Endothelial cell of umbilical vein (primary cell): ENCODE data around the gene PLEKHH1. TPM values are rescaled to one million over a fixed set of nuclear protein-coding genes. Genes with fewer than 3 reads are reported as not detected.
"Not testable (repeated sequence)": the region's sequence is repeated elsewhere in the genome, so short reads cannot be mapped to it uniquely, and the experiment has no call there.

ENCODE experiments used
- BruUV-seq: library from RNA; stranded (reverse); fragments of 400-500 nt; replicated peaks from 2 replicates; lab custom pipeline; 2021; lab: Mats Ljungman, UMichigan
- CTCF ChIA-PET: fragments of 300-600, 350-600 bp; sonication (Branson Sonifier 250); formaldehyde crosslinking; loops from one replicate; lab custom pipeline; 2021; ENCODE audit warnings: antibody characterized with exemption, inconsistent platforms; lab: Charles Lee
- POLR2A ChIA-PET: fragments of 300-600, 350-600 bp; sonication (Branson Sonifier 250); formaldehyde crosslinking; loops from one replicate; lab custom pipeline; 2021; ENCODE audit warnings: antibody characterized with exemption, inconsistent platforms; lab: Charles Lee
- DNase-seq: peaks from one replicate; pipeline ENCODE4 v3.0.0-alpha.2; 2011; ENCODE audit warnings: low read depth, low spot score
- FAIRE-seq: peaks from 2 replicates; lab custom pipeline; 2011; peaks lifted over from hg19 to GRCh38; lab: Jason Lieb, UNC
- H2AFZ ChIP-seq: 2 replicates; pipeline ENCODE4 v1.6.0; 2012; ENCODE audit warnings: low read depth, low read length, control low read depth, inconsistent platforms
- H3K27ac ChIP-seq: 2 replicates; pipeline ENCODE4 v1.5.1; 2011; ENCODE audit warnings: low read depth, mild to moderate bottlenecking, control low read depth, low read length, moderate library complexity; ENCODE audit not compliant: insufficient read depth
- H3K27me3 ChIP-seq, 2 experiments: 2 replicates each; pipeline versions ENCODE4 v1.6.0 to v1.6.1; 2011; ENCODE audit warnings: low read length in 2 of 2, mixed read lengths in 1 of 2; ENCODE audit not compliant: control insufficient read depth in 2 of 2, insufficient read depth in 2 of 2
- H3K36me3 ChIP-seq, 2 experiments: 2 replicates in 1 of 2; 3 replicates in 1 of 2; pipeline ENCODE4 v1.5.1; 2011; ENCODE audit warnings: low read length in 2 of 2, mild to moderate bottlenecking in 1 of 2, moderate library complexity in 1 of 2; ENCODE audit not compliant: control insufficient read depth in 2 of 2, insufficient read depth in 2 of 2; ENCODE audit errors: extremely low read depth in 1 of 2
- H3K4me1 ChIP-seq: 3 replicates; pipeline ENCODE4 v1.5.1; 2011; ENCODE audit warnings: mild to moderate bottlenecking, low read length; ENCODE audit not compliant: control insufficient read depth, insufficient read depth; ENCODE audit errors: extremely low read depth
- H3K4me2 ChIP-seq: 2 replicates; pipeline ENCODE4 v1.6.1; 2011; ENCODE audit warnings: low read length, control low read depth, mixed read lengths; ENCODE audit not compliant: insufficient read depth
- H3K4me3 ChIP-seq, 3 experiments: fragments of 200-600 bp in 1 of 3; sonication (generic), shearing (Covaris generic) in 1 of 3; replicated peaks in 1 of 3; 2 replicates each; pipeline ENCODE4 v1.5.1; 2011 to 2016; ENCODE audit warnings: control low read depth in 3 of 3, low read length in 3 of 3, mild to moderate bottlenecking in 2 of 3, inconsistent platforms in 1 of 3, low read depth in 1 of 3, moderate library complexity in 1 of 3; ENCODE audit not compliant: insufficient read depth in 1 of 3
- H3K79me2 ChIP-seq: 2 replicates; pipeline ENCODE4 v1.6.0; 2012; ENCODE audit warnings: low read length, inconsistent platforms; ENCODE audit not compliant: control insufficient read depth, insufficient read depth
- H3K9ac ChIP-seq: replicated peaks from 2 replicates; pipeline ENCODE3; 2011; ENCODE audit warnings: low read length, control low read depth; ENCODE audit not compliant: insufficient read depth; ENCODE audit errors: extremely low read depth
- H3K9me1 ChIP-seq: replicated peaks from 3 replicates; pipeline ENCODE4 v1.6.0; 2011; ENCODE audit warnings: mild to moderate bottlenecking, low read length; ENCODE audit not compliant: control insufficient read depth, insufficient read depth; ENCODE audit errors: extremely low read depth
- H3K9me3 ChIP-seq: replicated peaks from 2 replicates; pipeline ENCODE4 v1.5.1; 2012; ENCODE audit warnings: low read length, inconsistent platforms; ENCODE audit not compliant: control insufficient read depth, insufficient read depth
- H4K20me1 ChIP-seq: replicated peaks from 2 replicates; pipeline ENCODE3; 2011; ENCODE audit warnings: mild to moderate bottlenecking, low read length; ENCODE audit not compliant: control insufficient read depth, insufficient read depth; ENCODE audit errors: extremely low read depth
- CTCF ChIP-seq, 2 donors: IDR thresholded peaks; 1 replicate in 1 of 2; 2 replicates in 1 of 2; pipeline ENCODE4 v1.5.1; 2011; ENCODE audit warnings: low read length in 2 of 2, mild to moderate bottlenecking in 2 of 2, moderate library complexity in 2 of 2, control low read depth in 1 of 2, inconsistent platforms in 1 of 2, low read depth in 1 of 2; ENCODE audit not compliant: insufficient read depth in 1 of 2; ENCODE audit errors: extremely low read depth in 1 of 2
- EZH2 ChIP-seq: IDR thresholded peaks from 2 replicates; pipeline ENCODE4 v1.6.1; 2012; ENCODE audit warnings: borderline replicate concordance, low read depth, mild to moderate bottlenecking, moderate library complexity, low read length, inconsistent platforms; ENCODE audit not compliant: severe bottlenecking
- FOS ChIP-seq: IDR thresholded peaks from 2 replicates; pipeline ENCODE4 v1.6.1; 2011; ENCODE audit warnings: mild to moderate bottlenecking, low read length, moderate library complexity, borderline replicate concordance; ENCODE audit not compliant: insufficient read depth
- GATA2 ChIP-seq: IDR thresholded peaks from 2 replicates; pipeline ENCODE4 v1.7.0; 2011; ENCODE audit warnings: low read depth, mild to moderate bottlenecking, moderate library complexity, mixed read lengths, low read length; ENCODE audit not compliant: insufficient read length, insufficient read depth
- JUN ChIP-seq: IDR thresholded peaks from 2 replicates; pipeline ENCODE4 v1.6.1; 2011; ENCODE audit warnings: borderline replicate concordance, low read depth; ENCODE audit not compliant: insufficient read length, insufficient read depth
- MYC ChIP-seq: IDR thresholded peaks from one replicate; pipeline ENCODE4 v1.6.1; 2011; ENCODE audit warnings: mild to moderate bottlenecking, low read depth, low read length
- POLR2A ChIP-seq: IDR thresholded peaks from 2 replicates; pipeline ENCODE4 v1.6.1; 2012; ENCODE audit warnings: low read depth, mild to moderate bottlenecking, control low read depth, low read length
- POLR2AphosphoS5 ChIP-seq: IDR thresholded peaks from 2 replicates; pipeline ENCODE4 v1.6.1; 2012; ENCODE audit warnings: low read depth, mild to moderate bottlenecking, control low read depth, low read length, moderate library complexity; ENCODE audit not compliant: insufficient read depth
- dilution Hi-C: fragments of 300-500 bp; cut with MboI; formaldehyde crosslinking; loops from one replicate; pipeline ENCODE4 v1.15.0; 2019; ENCODE audit warnings: low sequenced_read_pairs; ENCODE audit not compliant: extremely low pct_ligation_motif_present
- intact Hi-C: fragments of 100-400 bp; cut with micrococcal nuclease; formaldehyde crosslinking; loops from one replicate; pipeline ENCODE4 v1.10.0; 2022
- polyA plus RNA-seq, 4 experiments: library from polyadenylated mRNA; depleted of rRNA in 3 of 4; stranded (reverse) in 3 of 4; unstranded in 1 of 4; fragments of >200 nt; gene quantifications; 2 replicates each; pipeline versions ENCODE4 v1.2.1 to v1.2.3, GENCODE V29; 2011 to 2012; ENCODE audit warnings: missing spikeins in 1 of 4
- total RNA-seq: library from RNA; stranded (reverse); gene quantifications from 2 replicates; pipeline ENCODE4 v1.2.3, GENCODE V29; 2021
- TF ChIP-seq, protein P1 (sequence below): IDR thresholded peaks from 2 replicates; pipeline ENCODE4 v1.6.1; 2011; ENCODE audit not compliant: insufficient read depth, insufficient read length

The PLEKHH1 gene
- total and polyA plus RNA-seq, 2 donors (not counting 3 experiments of a cell fraction or from before 2014, with no cell fraction given): 0.17 to 0.71 TPM

DNA sequence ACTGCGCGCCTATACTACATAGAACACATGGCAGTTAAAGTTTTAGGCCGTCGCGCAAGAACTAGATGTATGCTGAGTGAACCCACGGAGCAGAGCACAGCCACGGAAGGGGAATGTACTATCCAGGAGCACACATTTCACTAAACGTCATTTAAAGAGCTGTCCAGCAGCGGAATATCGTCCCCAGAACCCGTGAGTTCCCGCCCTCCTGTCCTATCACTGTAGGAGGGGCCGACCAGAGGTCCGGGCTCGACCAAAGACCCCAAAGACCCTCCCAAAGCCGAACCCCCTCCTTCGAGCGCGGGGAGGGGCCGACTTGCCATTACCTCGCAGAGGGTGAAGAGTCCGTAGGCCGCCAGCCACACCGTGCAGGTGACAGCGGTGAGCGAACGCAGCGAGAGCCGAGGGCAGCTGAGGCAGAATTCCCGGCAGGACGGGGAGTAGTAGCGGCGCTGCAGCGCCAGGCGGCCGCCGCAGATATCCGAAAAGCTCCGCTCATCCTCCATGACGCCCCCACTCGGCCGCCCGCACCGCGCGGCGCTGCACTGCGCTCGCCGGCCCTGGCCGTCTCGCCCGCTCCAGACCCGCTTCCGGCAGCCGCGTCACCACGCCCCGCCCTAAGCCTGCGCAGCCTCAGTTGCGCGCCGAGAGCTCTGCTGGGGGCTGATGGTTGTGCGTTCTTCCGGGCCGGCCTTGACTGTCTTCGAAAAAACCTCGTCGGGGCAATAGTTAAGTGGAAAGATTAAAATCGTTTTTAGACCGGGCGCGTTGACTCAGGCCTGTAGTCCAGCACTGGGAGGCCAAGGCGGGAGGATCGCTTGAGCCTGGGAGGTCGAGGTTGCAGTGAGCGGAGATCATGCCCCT lies 66.8 kb downstream of the PLEKHH1 start, which contains the start of gene PIGH:
Gene PIGH, minus strand, starts transcription at position 571 of the 864 bp plus-strand sequence. Its CDS starts 65 bp downstream, at position 506.
- TF ChIP-seq FOS (no peak), GATA2 (no peak), JUN (no peak), EZH2 (no peak), POLR2AphosphoS5 (peak; percentile 82), CTCF (IDR thresholded peaks at IDR 0.05; ENCODE audit: extremely low read depth in 1 of 2, insufficient read depth in 1 of 2, low read depth in 1 of 2, low read length in 2 of 2) (peak; percentile 41 to 80), MYC (no peak), POLR2A (peak; percentile 80)
- TF ChIP-seq, protein P1, sequence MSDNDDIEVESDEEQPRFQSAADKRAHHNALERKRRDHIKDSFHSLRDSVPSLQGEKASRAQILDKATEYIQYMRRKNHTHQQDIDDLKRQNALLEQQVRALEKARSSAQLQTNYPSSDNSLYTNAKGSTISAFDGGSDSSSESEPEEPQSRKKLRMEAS: no peak
- dilution Hi-C loops: no loop called here
- H3K4me2 ChIP-seq: peak within 1 kb of the TSS; percentile 74
- BruUV-seq: no TSS peak
- no peaks in the 10 kb centered on the region for H4K20me1 ChIP-seq
- no peak within 1 kb of the TSS for H3K27ac ChIP-seq
- no peaks in the 10 kb centered on the region for H3K9me1 ChIP-seq
- H3K79me2 ChIP-seq: no peaks in the 10 kb centered on the region
- H3K36me3 ChIP-seq: no peaks in the 10 kb centered on the region
- peak within 1 kb of the TSS; percentile 33 to 60 (median 54) for H3K4me3 ChIP-seq
- POLR2A ChIA-PET: interaction anchor here (0.6 to 1.4 kb wide), 3 partner anchors 10 to 75 kb away, joined by 3 read pairs; no protein-coding TSS in a partner anchor
- no peaks in the 10 kb centered on the region for H3K9me3 ChIP-seq
- peak within 1 kb of the TSS; percentile 91 for H2AFZ ChIP-seq
- peak; percentile 88 for DNase-seq
- CTCF ChIA-PET: interaction anchor here (0.6 to 3.2 kb wide), 32 partner anchors 9 to 1241 kb away, joined by 3 to 59 read pairs (median 4); partner anchors contain the start of genes ARG2 and RDH12
- peak within 1 kb of the TSS; percentile 7 for H3K9ac ChIP-seq
- H3K4me1 ChIP-seq: peaks cover 6% of the 10 kb centered on the region
- FAIRE-seq: peak; percentile 97
- intact Hi-C loops: loop anchor here (1.0 kb wide), 2 partner anchors 19 to 95 kb away; partner anchors contain the start of genes ARG2 and RDH11
- H3K27me3 ChIP-seq: peaks cover 0 to 4% of the 10 kb centered on the region in 2 experiments

DNA sequence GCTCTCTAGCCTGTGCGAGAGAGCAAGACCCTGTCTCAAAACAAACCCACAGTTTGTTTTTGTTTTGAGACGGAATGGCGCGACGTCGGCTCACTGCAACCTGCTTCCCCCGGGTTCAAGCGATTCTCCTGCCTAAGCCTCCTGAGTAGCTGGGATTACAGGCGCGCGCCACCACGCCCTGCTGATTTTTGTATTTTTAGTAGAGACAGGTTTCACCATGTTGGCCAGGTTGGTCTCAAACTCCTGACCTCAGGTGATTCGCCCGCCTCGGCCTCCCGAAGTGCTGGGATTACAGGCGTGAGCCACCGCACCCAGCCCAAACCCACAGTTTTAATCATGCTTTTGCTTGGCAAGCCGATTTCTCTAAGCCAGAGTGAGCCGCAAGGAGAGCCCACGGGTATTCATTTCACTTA lies 67.5 kb downstream of the PLEKHH1 start:
- dilution Hi-C loops, H3K4me1 ChIP-seq, H3K27me3 ChIP-seq, H3K9me3 ChIP-seq, DNase-seq, H3K9ac ChIP-seq, BruUV-seq, FAIRE-seq, H4K20me1 ChIP-seq, H3K79me2 ChIP-seq, H3K27ac ChIP-seq, H3K36me3 ChIP-seq, H3K9me1 ChIP-seq: not testable (repeated sequence)
- ChIA-PET POLR2A (interaction anchor here (1.4 kb wide), 1 partner anchor 11 kb away, joined by 3 read pairs; no protein-coding TSS in a partner anchor), CTCF (interaction anchor here (0.7 to 3.2 kb wide), 29 partner anchors 10 to 1241 kb away, joined by 3 to 59 read pairs (median 5); partner anchors contain the start of gene ARG2)
- Histone ChIP-seq H3K4me2 (peak overlapping the region; percentile 2), H2AFZ (peak overlapping the region; percentile 91), H3K4me3 (peak overlapping the region in 2 of 3 experiments; percentile 1 to 54)
- intact Hi-C loops: loop anchor here (1.0 kb wide), 1 partner anchor 19 kb away; the partner anchor contains the start of gene ARG2
